D341Med (cell line): ENCODE data around the gene ZMYM4.

Experiments
- DNase-seq: peaks from one replicate; pipeline ENCODE4 v3.0.0; 2012; ENCODE audit warnings: low spot score

ZMYM4 gene

DNA sequence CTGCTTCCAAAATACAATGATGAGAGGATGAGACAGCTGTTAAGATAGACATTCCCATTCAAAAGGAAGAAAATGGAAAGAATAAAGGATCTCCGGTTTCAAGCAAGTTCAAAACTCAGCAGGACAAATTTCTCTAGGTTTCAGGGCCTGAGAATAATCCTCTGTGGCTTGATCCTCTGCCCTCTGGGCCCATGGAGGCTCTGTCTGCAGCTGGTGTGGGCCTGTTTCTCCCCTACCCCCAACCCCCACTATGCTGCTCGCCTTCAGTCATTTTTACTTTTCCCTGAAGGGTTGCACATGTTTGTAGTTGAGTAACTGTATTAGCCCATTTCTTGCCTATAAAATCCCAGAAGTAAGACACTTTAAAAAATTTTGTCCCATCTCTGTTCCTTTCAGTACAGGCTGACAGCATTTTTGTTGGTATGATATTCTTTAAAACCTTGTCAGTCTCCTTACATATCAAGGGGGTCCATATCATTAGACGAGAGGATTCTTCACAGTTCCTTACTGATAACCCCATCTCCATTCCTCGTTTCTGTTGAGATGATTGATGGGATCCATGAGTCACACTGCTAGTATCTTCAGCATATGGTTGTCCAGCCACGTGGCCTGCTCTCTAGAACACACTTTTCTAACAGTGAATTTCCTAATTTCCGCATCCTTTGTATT, 10.5 kb downstream of the ZMYM4 start:
- DNase-seq = no peak

DNA sequence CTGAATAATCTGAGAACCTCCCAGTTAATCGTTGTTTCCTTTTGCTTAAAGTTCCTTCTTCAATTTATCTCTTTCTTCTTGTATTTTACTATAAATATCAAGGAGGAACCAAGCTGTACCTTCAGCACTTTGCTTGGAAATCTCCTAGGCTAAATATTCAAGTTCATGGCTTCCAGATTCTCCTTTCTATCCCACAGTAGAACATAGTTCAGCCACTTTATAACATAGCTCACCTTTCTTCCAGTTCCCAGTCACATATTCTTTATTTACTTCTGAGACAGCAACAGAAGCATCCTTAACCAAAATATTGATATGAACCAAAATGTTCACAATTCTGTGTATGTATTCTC, 11.0 kb downstream of the ZMYM4 start:
- no peak for DNase-seq

DNA sequence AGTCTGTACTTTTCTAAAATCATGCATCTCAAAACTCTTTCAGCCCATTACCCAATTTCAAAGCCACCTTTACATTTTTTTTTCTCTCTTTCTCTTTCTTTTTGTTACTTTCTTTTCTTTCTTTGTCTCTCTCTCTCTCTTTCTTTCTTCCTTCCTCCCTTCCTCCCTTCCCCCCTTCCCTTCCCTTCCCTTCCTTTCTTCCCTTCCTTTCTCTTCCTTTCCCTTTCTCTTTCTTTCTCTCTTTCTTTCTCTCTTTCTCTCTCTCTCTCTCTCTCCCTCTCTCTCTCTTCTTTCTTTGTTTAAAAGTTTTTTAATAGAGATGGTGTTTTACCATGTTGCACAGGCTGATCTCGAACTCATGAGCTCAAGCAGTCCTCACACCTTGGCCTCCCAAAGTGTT, 11.5 kb downstream of the ZMYM4 start:
- DNase-seq = no peak

DNA sequence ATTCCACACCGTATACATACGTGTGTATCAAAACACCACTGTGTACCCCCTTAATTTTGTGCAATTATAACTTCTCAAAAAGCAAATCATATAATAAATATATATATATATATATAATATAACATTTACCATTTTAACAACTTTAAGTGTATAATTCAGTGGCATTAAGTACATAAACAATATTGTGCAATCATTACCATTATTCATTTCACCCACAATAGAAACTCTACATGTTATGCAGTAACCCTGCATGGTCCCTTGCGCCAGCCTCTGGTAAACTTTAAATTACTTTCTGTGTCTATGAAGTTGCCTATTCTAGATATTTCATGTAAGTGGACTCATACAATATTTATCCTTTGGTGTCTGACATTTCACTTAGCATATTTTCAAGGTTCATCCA, 13.1 kb downstream of the ZMYM4 start:
- no peak for DNase-seq

DNA sequence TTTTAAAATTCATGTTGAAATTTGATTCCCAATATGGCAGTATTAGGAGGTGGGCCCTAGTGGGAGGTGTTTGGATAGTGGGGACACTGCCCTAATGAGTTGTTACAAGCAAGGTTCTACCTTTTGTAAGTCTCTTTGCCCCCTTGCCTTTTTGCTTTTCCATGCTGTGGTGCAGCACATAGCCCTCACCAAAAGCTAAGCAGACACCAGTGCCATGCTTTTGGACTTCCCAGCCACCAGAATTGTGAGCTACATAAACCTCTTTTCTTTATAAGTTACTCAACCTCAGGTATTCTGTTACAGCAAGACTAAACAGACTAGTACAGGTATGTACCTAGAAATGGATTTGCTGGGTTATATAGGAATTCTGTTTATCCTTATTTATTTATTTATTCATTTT, 13.7 kb downstream of the ZMYM4 start:
- no peak for DNase-seq

DNA sequence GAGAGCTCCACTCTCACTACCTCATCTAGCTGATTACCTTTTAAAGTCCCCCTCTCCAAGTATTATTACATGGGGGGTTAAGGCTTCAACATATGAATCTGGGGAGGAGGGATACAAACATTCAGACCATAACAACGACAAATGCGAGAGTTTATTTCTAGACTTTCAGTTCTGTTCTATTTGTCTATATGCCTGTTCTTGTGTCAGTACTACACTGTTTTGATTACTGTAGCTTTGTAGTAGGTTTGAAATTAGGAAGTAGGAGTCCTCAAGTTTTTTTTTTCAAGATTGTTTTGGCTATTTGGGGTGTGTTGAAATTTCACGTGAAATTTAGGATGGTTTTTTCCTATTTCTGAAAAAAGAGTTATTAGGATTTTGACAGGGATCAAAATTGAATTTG, 16.3 kb downstream of the ZMYM4 start:
- no peak for DNase-seq

GRCh38 chr1:35285771-35286606, 17.5 kb downstream of the ZMYM4 start:
- no peak for DNase-seq

DNA sequence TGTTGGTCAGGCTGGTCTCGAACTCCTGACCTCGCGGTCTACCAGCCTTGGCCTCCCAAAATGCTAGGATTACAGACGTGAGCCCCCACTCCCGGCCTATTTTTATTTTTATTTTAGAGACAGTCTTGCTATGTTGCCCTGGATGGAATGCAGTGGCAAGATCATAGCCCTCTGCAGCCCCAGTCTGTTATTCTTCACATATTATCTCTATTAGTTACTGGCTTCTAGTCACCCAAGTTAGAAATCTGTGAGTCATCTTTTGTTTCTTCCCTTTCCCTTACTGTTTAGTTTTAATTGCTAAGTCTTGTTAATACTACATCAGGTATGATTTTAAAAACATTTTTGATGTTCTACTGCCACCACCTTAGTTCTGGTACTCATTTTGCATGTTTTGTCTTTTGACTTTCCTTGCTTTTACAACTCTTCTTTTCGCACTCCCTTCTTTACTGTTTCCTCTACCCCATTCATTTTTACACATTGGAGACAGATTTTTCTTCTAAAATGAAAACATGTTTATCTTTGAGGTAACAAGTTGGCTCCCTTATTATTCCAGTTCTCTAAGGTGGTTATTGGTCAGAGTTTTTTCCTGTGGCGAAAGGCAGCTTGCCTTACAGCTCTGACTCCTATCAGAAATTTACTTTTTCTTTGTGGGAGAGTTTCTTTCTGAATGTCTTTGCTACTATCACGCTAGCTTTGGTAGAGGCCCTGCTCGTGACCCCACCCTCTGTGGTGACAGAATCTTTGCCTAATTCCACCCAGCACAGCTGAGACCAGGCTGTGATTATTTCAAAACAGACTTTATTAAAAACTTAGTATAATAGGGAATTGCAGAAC, 19.5 kb downstream of the ZMYM4 start:
- DNase-seq = no peak

DNA sequence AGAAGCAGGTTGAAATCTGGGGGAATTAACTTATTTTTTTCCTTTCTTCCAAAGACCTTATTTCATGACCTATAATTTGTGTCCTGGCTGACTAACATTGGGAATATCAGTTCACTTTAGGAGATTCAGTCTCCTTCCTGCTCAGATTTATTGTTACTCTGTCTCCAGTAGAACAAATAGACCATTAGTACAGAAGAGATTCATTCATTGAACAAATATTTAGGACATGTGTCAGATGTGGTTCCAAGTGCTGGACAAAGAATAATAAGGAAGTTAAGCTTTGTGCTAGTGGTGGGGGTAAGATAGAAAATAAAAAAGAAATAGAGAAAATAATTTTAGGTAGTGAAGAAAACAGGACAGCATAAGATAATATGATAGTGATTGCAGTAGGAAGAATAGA, 20.3 kb downstream of the ZMYM4 start:
- DNase-seq = no peak

- no peak for DNase-seq
Measured at GRCh38 chr1:35290452-35290851, 21.9 kb downstream of the ZMYM4 start.

DNA sequence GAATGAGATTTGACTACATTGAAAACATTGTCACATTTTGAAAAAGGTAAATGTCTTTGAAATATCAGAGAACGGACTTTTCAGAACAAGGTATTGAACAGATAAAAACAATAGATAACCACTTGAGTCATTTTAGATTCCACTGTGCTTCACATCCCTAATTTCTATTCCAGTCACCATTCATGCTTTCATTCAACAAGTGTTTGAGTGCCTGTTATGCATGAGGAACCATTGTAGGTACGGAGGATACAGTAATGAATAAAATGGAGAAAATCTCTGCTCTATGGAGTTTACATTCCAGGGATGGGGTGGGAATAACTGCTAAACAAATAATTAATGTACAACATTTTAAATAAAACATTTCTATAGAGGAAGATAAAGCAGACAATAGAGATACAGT, 26.3 kb downstream of the ZMYM4 start:
- no peak for DNase-seq

DNA sequence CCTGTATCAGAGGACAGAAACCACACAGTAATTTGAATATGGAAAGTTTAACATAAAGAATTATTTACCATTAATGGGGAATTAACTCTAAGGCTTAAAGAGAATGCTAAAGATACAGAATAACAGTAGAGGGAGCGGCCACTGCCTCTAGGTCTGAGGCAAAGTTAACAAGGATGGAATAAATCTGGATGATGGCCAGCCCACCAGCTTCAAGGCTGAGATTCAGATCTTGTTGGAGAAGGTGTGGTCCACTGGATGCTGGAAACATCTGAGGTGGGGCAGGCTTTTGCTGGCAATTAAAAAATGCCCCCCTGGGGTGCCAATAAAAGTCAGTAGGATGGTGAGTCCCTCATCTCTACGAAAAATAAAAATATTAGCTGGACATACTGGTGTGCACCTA, 29.4 kb downstream of the ZMYM4 start:
- no peak for DNase-seq

DNA sequence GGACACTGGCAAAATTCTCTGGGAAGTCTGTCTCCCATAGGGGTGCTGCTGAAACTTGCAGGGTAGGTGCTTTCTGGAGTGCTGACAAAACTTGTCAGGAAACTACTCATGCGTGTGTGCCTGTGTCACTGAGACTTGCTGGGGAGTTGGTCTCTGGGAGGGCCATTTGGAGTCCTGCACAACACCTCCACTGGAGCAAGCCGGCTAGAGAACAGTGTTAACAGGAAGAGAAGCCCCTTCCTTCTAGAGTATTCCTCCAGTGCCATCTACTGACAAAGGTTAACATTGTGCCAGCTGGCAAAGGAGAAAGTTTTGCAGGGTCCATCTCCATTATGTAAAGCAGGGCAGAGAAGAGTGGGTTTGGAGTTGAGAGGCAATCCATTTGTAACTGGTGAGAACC, 30.0 kb downstream of the ZMYM4 start:
- DNase-seq = peak; percentile 59

- no peak for DNase-seq
Measured at GRCh38 chr1:35300376-35300775, 31.9 kb downstream of the ZMYM4 start.

GRCh38 chr1:35301674-35302392, 33.3 kb downstream of the ZMYM4 start:
- DNase-seq = no peak

- no peak for DNase-seq
Measured at GRCh38 chr1:35305383-35305782, 36.9 kb downstream of the ZMYM4 start.

GRCh38 chr1:35315649-35316048, 47.1 kb downstream of the ZMYM4 start:
- no peak for DNase-seq

DNA sequence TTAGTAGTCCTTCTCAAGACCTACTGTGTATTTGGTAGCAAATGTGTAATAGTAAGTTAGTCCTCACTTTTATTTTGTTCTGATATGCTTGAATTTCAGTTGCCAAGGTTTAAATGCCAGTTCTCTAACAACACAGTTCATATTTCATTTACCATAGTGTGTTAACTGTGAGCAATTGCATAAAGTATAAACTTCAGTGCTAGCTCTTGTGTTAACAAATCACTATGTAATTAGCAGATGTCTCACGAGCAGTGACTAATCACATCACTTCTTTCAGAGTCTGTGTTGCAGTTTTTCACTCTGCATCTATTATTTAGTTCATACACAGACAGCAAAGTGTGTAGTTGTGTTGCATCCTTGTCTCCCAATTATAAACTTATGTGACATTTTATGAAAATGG, 47.8 kb downstream of the ZMYM4 start:
- DNase-seq = no peak

GRCh38 chr1:35319988-35320713, 51.6 kb downstream of the ZMYM4 start:
- no peak for DNase-seq

- no peak for DNase-seq
Measured at GRCh38 chr1:35320937-35321336, 52.4 kb downstream of the ZMYM4 start.

GRCh38 chr1:35324486-35324885, 56.0 kb downstream of the ZMYM4 start:
- DNase-seq = no peak
